Hippocampal formation (tissue), 2 donors: ENCODE measurements around the gene DDX41.
"Not testable (repeated sequence)": the region's sequence is repeated elsewhere in the genome, so short reads cannot be mapped to it uniquely, and the experiment has no call there.

ENCODE experiments used
- DNase-seq, 2 donors: peaks; one replicate each; lab custom pipeline; 2025; lab: John Stamatoyannopoulos, UW

DDX41 gene

DNA sequence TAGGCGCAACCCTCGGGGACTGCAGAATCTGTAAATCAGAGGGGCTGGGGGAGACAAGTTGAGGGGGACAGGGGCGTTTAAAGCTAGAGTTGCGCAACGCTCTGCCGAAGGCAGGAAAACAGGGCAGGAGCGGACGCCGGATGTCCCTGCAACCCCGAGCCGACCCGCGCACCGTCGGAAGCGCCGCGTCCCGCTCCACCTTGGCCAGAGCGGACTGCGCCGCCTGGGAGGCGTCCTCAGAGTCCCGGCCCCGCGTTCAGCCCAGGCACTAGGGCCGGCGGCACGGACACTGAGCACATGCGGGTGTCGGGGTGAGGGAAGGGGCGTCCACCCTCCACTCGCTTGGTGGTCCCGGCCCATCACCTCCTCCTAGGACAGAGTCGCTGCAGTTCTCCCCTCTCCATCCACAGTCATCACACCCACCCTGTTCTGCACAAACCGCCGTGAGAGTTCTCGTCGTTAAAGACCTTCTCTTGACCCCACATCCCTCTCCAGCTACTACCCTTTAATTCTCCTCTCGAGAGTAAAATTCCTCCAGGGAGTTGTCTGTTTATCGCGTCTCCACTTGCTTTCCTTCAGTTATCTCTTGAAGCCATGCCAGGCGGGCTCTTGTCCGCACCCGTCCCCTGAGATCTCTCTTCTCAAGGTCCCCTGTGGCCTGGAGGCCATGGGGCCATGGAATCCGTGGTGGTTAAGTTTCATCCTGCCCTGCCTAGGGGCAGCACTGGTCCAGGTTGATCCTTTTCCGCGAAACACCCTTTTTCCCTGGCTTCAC is 18.6 kb downstream of the DDX41 start:
- DNase-seq, result no peak

DNA sequence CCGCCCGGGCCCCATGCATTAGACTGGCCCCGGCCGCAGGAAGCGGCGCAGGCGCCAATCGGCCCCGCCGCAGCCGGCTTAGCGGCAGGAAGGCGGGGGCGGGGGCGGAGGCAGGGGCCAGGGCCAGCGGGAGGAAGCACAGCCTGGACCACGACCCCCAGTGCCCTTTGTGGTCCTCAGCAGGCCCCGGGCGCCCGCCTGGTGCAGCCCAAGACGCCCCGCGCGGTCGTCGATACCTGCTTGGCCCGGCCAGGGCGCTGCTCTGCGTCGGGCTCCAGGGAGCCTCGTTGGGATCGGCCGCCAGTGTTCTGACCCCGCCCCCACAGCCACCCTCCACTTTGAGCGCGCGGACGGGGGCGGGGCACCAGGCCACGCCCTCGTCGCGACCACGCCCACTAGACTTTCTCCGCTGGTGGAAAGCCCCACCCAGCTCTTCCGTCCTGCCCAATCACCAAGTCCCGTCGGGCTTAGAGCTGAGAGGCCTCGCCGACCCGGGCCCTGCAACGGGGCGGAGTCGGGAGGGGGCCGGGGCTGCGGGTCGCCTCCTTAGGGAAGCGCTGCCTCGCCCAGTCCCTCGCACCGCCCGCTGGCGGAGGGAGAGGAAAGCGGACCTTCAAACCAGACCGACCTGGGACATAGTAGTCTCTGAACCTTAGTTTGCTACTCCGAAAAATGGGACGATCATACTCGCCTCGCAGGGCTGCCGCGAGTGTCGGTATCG is 19.3 kb downstream of the DDX41 start, which contains the start of gene PDLIM7:
TSS of gene PDLIM7 (minus strand) at position 313 of the 721 bp plus-strand sequence. CDS start 1,092 bp downstream, outside the sequence.
- DNase-seq, result peak; percentile 74 to 80

DNA sequence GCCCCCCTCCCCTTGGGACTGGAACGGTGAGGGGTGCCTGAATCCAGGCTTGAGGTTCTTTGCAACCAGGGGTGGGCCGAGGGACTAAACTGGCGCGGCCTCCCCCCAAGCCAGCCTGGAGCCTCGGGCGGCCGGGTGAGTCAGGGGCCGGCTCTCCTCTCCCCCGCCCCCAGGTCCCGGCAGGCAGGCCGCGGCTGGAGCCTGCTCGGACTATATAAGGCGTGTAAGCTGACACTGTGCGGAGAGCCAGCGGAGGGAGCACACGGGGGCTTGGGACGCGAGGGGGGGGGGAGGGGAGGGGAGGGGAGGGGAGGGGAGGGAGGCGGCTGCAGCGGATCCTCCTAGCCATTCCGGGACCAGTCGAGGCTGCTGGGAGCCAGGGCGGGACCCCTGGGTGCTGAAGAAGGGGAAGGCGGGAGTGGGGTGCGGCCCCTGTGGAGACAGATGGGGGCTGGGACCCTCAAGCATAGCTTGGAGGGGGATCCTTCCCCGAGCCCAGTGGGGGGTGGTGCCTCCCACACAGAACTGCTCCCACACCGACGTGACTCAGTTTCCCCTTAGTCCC is 20.0 kb downstream of the DDX41 start:
- no peak for DNase-seq

DNA sequence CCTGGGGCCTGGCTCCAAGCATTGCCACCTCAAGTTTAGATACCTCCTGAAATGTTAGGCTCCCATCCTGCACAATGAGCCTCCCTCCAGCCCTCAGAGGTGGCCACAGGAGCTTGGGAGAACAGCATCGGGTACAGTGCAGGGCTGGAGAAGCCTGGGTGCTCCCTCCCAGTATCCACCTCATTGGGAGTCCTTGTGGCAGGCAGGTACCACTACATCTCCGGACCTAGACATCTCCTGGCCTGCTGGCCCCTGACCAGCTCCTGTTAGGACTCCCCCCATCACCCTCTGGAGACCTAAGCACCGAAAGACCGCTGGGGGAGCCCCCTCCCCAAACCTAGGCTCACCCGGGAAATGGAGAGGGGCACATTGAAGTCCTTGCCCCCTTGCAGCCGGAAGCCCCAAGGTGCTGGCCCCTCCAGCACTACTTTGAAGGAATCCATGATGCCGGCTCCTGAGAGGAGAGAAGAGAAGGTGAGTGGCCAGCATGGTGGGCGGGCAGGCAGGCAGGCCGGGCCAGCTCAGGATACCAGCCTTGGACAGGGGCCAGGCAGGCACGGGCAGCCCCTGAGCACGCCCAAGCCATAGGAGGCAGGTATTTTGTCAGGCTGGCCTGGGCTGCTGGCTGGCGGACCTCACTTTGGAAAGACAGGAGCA is 20.6 kb downstream of the DDX41 start:
- no peak for DNase-seq

DNA sequence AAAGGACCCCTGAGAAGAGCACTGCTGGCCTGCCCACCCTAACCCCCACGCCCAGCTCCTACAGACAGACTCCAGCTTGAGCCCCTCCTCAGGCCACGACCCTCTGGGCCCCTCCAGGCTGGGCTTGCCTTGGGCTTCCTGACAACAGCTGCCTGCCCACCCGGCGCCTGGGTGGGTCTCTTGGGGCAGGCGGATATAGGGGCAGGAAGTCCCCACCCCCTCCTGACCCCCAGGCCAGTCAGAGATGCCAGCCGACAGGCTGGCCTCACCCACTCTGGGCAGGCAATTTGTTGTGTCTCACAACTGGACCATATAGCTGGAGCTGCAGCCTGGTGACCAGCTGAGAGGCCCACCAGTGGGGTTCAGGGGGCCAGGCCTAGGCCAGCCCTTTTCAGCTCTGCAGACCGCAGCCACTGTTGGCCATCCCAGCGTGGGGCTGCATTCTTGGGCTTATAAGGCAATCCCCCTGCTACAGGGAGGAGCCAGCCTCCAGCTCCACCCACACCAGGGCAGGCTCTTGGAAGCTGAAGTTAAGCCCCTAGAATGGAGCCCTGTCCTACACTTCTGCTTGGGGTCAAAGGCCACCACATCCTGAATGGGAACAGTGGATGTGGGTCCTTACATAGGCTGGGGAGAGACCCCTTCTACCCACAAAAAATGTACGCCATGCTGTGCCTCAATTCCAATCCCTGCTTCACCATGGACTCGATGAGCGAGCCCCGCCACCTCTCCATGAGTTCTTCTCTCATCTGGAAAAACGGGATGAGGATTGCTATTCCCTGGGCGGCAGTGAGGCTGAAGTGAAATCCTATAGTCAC is 21.3 kb downstream of the DDX41 start:
- DNase-seq, result no peak

DNA sequence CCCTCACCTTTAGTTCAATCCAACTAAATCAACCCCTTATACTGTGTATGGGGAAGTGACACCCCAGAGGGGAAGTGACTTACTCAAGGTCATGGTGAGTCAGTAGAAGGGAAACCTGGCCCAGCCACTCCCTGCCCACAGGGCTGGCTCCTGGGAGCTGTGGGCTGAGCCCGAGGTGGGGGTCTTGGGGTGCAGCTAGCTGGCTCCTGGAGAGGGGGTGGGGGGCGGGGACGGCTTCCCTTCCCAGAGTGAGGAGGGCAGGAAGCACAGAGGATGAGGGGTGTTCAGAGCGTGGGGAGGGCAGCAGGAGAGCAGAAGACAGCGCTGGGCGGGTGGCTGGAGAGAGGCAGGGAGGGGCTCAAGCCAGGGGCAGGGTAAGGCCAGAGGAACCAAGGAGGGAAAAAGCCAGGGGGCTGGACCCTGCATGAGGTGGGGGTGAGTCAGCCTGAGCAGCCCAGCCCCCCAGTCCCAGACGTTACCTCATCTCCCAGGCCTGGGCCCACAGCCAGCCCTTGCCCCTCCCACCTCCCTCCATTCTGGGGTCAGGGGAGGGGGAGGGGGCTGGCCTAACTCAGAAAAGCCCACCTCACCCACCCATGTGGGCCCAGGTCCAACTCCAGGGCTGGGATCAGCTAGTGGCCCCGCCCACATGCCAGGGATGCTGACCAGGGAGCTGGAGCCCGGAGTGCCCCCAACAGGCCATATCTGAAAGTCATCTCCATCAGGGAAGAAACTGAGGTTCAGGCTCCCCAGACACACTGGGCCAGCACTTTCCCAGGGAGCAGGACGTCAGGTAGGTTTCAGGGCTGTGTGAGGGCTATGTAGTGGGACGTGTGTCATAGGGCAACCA is 22.2 kb downstream of the DDX41 start:
- no peak for DNase-seq

DNA sequence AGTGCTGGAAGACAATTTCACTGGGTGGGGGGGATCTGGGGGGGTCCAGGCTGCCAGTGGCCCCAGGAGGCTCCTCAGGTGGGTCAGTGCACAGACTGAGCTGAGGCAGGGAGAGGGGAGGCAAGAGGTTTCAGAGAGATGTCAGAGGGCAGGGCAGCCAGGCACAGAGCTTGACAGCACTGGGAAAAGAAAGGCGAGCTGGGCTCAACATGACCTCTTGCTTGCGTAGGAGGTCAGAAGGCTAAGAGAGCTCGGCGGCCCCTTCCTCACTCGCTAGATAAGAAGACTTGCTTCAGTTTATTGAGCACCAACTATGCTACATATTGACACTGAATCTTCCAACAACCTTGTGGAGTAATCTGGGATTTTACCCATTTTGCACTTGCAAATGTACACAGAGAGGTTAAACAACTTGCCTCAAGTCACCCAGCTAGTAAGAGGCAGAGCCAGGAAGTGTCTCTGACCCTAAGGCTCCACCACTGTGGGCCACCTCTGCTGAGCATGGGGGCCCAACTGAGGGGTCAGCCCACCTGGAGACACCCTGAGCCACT is 22.9 kb downstream of the DDX41 start:
- no peak for DNase-seq

DNA sequence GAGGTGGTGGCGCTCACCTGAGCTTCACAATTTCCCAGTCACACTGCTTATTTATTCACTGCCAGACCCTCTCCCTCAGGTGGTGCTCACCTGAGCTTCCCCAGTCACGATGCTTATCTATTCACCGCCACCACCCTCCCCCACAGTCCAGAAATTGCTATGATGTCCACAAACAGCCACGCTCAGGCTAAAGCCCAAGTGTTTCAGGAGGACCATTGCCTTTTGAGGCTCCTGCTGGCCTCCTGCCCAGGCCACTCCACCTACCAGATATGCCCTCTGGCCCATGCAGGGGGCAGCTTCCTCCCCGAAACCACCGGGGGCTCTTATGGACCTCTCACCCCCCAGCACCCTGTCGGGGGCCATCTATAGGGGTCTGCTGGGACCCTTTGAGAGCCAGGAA is 23.9 kb downstream of the DDX41 start:
- DNase-seq, result no peak

DNA sequence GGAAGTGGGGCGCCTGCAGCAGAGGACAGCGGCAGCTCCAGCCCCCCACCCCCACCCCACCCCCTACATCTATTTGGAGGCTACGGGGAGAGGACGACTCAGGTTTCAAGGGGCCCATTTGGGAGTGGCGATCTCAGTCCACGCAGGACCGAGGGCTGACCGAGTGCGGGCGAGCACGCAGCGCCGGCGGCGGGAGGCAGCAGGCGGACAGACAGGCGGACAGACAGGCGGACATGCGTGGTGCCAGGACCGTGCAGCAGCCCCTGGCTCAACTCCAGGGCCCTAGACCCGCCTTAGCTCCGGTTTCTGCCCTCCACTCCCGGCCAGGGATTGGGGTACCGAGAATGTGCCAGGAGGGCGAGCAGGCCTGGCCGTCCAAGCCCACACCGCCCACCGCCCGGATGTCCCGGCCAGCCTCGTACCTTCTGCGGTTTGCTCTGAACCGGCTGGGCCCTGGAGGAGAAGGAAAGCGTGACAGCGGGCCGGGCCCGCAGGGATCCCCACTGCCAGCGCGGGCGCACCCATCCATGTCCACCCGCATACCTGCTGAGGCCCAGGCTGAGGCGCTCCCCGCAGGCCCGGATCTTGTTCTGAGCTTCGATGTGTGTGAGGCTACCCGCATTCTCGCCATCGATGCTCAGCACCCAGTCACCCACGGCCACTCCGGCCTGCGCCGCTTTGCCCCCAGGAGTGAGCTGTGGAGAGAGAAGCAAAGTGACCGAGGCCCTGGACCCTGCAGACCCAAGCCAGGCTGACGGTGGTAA is 24.6 kb downstream of the DDX41 start:
- no peak for DNase-seq

DNA sequence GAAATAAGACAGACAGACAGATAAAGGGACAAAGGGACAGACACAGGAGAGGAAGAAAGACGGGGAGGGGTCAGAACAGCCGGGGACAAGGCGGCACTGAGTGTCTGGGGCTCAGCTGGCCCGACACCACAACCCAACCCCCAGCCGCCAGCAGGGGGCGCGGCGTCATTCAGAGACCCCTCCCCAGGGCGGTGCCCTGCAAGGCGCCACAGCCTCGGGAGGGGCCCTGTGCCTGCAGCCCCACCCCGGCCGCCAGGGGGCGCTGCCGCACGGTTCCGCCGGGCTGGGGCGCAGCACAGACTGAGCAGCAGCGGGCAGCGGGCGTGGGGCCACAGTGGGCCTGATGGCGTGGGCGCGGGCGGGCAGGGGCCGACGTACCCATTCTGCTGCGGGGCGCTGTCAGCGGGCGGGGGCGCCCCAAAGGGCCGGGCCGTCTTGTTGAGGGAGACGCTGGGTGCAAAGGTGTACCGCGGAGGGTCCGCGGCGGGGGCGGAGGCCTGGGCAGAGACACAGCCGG is 25.3 kb downstream of the DDX41 start:
- no peak for DNase-seq

DNA sequence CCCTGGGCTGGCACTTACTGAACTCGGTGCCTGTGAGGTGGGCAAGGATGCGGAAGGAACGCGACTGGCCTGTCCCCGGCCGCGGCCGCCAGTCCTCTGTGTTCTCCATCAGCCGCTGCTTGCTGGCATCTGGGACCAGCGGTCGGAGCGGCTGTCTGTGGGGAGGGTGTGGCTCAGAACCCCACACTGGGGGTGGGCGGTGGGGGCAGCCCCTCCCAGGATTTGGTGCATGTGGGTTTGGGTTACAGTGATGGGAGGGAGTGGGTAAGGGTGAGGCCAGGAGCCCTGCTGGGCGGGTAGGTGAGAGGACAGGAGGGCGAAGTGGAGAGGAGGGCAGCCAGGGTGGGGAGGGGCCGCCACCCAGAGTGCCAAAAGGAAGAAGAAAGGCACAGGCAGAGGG is 25.8 kb downstream of the DDX41 start:
- no peak for DNase-seq

DNA sequence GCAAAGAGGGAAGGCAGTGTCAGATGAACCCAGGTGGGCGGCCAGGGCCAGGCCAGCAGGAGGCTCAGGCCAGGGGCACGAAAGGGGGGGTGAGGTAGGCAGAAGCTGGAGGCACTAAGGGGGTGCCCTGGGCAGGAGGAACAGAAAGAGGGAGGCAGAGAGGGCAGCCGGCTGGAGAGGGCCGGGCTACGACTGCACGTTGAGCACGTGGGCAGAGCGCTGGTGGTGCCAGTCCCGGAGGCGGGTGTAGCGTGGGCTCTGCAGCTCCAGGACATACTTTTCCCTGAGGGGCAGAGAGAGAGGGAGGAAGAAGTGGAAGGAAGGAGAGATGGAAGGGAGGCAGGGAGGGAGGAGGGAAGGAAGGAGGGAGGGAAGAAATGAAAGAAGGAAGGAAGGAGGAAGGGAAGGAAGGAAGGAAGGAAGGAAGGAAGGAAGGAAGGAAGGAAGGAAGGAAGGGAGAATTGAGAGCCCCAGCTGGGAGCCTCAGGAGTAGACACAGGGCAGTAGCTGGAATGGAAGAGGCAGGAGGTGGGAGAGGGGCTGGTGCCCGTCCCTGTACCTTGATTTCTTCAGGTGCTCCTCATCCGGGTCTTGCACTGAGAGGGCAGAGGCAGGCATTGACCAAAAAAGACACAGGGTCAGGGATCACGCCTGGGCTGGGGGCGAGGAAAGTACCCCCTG is 26.3 kb downstream of the DDX41 start:
- no peak for DNase-seq

DNA sequence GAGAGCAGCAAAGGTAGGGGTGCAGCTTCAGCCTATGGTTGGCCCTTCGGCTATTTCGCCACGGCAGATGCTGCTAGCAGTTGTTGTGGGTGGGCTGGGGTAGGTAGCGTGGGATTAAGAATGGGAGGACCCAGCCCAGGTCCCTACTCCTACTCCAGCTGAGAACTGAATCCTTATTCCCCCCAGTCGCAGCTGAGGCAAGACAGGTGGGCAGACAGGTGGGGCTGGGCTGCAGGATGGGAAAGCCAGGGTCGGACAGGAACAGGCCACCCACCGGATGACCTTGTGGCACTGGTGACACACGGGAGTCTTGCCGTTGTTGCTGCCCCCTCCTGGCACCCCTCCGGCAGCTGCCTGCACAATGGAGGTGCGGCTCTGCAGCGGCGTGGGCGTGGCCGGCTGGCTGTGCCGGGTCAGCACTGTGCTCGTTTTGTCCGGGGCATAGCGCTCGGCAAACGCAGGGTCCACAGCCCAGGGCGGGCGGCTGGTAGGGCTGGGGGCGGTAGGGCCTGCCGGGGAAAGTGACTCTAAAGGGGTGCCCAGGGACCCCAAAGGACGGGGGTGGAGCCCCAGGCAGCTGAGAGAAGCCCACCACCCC is 27.5 kb downstream of the DDX41 start:
- no peak for DNase-seq

DNA sequence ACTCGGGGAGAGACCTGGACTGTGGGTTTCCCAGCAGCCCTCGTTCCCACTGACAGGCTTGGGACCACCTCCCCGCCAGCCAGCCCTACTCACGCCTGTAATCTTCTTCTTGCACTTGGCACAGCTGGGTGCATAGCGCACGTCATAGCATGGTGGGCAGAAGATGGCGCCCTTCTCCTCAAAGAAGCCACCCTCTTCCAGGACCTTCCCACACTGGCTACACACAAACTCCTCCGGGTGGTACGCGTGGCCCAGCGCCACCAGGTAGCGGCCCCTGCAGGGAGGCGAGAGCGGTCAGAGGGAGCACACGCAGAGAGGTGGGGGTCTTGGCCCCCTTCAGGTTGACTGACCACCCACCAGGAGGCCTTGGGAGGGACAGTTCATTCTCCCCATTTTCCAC is 28.8 kb downstream of the DDX41 start:
- DNase-seq, result no peak

DNA sequence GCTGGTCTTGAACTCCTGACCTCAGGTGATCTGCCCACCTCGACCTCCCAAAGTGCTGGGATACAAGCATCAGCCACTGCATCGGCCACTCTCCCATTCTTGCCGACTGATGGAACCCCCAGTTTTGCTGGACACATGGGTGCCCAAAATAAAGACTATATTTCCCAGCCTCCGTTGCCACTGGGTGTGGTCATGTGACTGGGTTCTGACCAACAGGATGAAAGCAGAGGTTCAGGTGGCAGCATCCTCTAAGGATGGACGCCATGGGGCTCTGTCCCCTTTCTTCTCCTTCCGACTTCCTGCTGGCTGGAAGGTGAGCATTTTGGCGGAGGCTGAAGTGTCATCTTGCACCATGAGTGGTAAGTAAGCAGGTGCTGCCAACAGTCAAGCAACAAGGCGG is 29.6 kb downstream of the DDX41 start:
- DNase-seq, result no peak

DNA sequence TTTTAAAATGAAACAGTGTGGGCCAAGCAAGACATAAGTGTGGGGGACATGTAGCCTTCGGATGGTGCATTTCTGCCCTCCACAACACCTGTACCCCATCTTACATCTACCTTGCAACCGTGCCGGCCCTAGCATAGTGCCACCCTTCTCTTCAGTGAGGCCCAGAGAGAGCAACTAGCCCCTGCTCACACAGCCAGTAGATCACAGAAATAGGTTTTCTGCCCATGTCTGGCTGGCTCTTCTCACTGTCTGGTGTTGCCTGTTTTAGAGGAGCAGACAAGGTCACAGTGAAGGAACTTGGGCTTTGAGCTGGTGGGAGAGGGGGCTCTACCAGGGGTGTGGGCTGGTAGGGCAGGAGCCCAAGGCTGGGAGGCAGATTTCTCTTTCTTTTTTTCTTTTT is 30.5 kb downstream of the DDX41 start:
- DNase-seq, result no peak

DNA sequence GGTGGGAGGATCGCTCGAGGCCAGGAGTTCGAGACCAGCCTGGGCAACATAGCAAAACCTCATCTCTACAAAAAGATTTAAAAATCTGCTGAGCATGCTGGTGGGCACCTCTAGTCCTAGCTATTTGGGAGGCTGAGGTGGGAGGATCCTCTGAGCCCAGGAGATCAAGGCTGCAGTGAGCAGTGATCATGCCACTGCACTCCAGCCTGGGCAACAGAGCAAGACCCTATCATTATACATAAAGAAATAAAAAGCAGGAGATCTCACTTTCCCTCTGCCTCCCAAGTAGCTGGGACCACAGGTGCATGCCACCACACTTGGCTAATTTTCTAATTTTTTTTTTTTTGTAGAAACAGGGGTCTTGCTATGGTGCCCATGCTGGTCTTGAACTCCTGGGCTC is 31.0 kb downstream of the DDX41 start:
- DNase-seq, result not testable (repeated sequence)

DNA sequence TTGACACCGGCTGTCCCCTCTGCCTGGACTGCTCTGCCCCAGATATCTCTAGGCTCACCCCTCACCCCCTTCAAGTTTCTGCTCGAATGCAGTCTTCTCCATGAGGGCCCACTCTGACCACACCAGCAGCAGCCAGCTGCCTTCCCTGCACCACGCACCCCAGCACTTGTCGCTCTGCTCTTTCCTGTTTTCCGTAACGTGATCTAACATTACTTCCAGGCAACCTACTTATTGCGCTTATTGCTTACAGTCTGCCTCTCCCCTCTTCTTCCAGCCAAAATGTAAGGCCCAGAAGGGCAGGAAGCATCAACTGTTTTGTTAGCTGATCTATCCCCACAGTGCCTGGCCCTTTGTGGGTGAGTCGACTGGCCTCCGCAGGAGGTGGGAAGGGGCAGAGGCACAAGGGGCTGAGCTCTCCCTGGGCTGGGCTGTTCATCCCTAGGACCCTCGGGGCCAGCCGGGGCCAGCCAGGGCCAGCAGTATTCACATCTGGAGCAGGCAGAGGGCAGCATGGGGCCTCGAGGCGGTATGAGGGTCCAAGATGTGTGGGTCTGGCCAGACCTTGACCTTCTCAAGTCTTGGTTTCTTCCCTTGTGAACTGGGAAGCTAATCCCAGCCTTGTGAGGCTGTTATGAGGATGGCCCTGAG is 31.7 kb downstream of the DDX41 start:
- DNase-seq, result no peak
